Brain microvascular endothelial cell (primary cell): ENCODE measurements around the gene PCDHA13.

Experiments
- DNase-seq: peaks from one replicate; pipeline ENCODE4 v3.0.0-alpha.2; 2020
- H3K27ac ChIP-seq: fragments of 250-450 bp; sonication (Bioruptor Pico); 2 replicates; pipeline ENCODE4 v1.5.1; 2020; ENCODE audit warnings: mild to moderate bottlenecking, moderate library complexity
- H3K27me3 ChIP-seq: fragments of 250-450 bp; sonication (Bioruptor Pico); replicated peaks from 2 replicates; pipeline ENCODE4 v1.5.1; 2020; ENCODE audit warnings: mild to moderate bottlenecking
- H3K36me3 ChIP-seq: fragments of 250-450 bp; sonication (Bioruptor Pico); replicated peaks from 2 replicates; pipeline ENCODE4 v1.5.1; 2020; ENCODE audit warnings: mild to moderate bottlenecking
- H3K4me3 ChIP-seq: 2 replicates; pipeline ENCODE4 v1.5.1; 2011; ENCODE audit warnings: low read depth, mild to moderate bottlenecking, control low read depth, low read length, moderate library complexity
- CTCF ChIP-seq: IDR thresholded peaks from 2 replicates; pipeline ENCODE4 v1.5.1; 2011; ENCODE audit warnings: low read depth, mild to moderate bottlenecking, moderate library complexity, low read length, control low read depth, inconsistent platforms; ENCODE audit errors: missing control alignments
- in situ Hi-C: cut with HindIII; loops from 2 replicates; pipeline ENCODE4 v1.10.0; 2017; ENCODE audit warnings: low sequenced_read_pairs, low pct_ligation_motif_present

Gene PCDHA13

GRCh38 chr5:140857987-140858240 is 24.0 kb upstream of the PCDHA13 start:
- Histone ChIP-seq H3K4me3 (no peak overlapping the region), H3K36me3 (no peaks in the 10 kb centered on the region), H3K27ac (no peak overlapping the region), H3K27me3 (no peaks in the 10 kb centered on the region)
- in situ Hi-C loops = no loop called here
- TF ChIP-seq CTCF = no peak
- DNase-seq = no peak

GRCh38 chr5:140862441-140863295 is 19.3 kb upstream of the PCDHA13 start:
- in situ Hi-C loops = no loop called here
- H3K27ac ChIP-seq = no peak overlapping the region
- no peaks in the 10 kb centered on the region for H3K27me3 ChIP-seq
- no peak for TF ChIP-seq CTCF
- H3K4me3 ChIP-seq = no peak overlapping the region
- H3K36me3 ChIP-seq = no peaks in the 10 kb centered on the region
- no peak for DNase-seq

- peak; percentile 17 for TF ChIP-seq CTCF
- Histone ChIP-seq H3K27ac (no peak within 1 kb of the TSS), H3K4me3 (no peak within 1 kb of the TSS), H3K36me3 (no peaks in the 10 kb centered on the region), H3K27me3 (no peaks in the 10 kb centered on the region)
- no peak for DNase-seq
- in situ Hi-C loops = no loop called here
Measured at GRCh38 chr5:140868721-140869554, 13.0 kb upstream of the PCDHA13 start, which contains the start of gene PCDHA11. Gene PCDHA11 (plus strand): TSS chr5:140868957. CDS start chr5:140869104, 147 bp downstream.

- no peak for DNase-seq
- in situ Hi-C loops = no loop called here
- no peaks in the 10 kb centered on the region for H3K36me3 ChIP-seq
Measured at GRCh38 chr5:140869555-140869886, 12.4 kb upstream of the PCDHA13 start.

More at GRCh38 chr5:140869555-140869886, 12.4 kb upstream of the PCDHA13 start:
- Histone ChIP-seq H3K27me3 (no peaks in the 10 kb centered on the region), H3K27ac (no peak overlapping the region), H3K4me3 (no peak overlapping the region)
- TF ChIP-seq CTCF = no peak
